RWPE1 (cell line): ENCODE data around the gene BAHCC1.
A peak's percentile ranks its signal among the peaks of the same experiment; 100 is the strongest.

Experiments used
- CTCF ChIA-PET: fragments of 350-600 bp; sonication (Branson Sonifier 250); formaldehyde crosslinking; extraction: SDS; loops from one replicate; lab custom pipeline; 2021; lab: Yijun Ruan, JAX
- POLR2A ChIA-PET: fragments of 400-600 bp; formaldehyde crosslinking; extraction: SDS; loops from one replicate; lab custom pipeline; 2020; ENCODE audit warnings: antibody characterized with exemption; ENCODE audit not compliant: low non-redundant PET; lab: Yijun Ruan, JAX
- DNase-seq: peaks from one replicate; pipeline ENCODE4 v3.0.0; 2012; ENCODE audit warnings: low spot score
- H3K27ac ChIP-seq: fragments of 450-650 bp; 2 replicates; pipeline ENCODE4 v1.5.1; 2017
- TF ChIP-seq, protein P1 (sequence below): fragments of 450-650 bp; conservative IDR thresholded peaks from 2 replicates; pipeline ENCODE4 v1.5.1; 2017; ENCODE audit warnings: low read depth, mild to moderate bottlenecking

BAHCC1 gene

DNA sequence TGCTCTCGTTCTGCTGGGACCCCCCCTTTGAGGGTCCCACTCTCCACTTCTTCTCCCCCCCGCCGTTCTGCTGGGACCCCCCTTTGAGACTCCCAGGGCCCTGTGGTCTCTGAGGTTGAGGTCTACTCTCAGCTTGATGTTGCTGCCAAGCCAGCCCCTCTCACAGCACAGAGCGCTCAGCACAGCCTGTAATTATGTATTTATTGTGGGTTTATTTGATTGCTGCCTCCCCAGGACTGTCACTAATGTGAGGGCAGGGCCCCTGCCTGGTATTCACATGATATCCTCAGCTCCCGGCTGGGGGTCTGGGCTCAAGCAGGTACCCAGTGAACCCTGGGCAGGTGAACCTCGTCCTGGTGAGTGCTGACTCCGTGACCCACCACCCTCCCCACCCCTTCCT lies 81.9 kb downstream of the BAHCC1 start:
- CTCF ChIA-PET: no interaction called here
- TF ChIP-seq, protein P1, sequence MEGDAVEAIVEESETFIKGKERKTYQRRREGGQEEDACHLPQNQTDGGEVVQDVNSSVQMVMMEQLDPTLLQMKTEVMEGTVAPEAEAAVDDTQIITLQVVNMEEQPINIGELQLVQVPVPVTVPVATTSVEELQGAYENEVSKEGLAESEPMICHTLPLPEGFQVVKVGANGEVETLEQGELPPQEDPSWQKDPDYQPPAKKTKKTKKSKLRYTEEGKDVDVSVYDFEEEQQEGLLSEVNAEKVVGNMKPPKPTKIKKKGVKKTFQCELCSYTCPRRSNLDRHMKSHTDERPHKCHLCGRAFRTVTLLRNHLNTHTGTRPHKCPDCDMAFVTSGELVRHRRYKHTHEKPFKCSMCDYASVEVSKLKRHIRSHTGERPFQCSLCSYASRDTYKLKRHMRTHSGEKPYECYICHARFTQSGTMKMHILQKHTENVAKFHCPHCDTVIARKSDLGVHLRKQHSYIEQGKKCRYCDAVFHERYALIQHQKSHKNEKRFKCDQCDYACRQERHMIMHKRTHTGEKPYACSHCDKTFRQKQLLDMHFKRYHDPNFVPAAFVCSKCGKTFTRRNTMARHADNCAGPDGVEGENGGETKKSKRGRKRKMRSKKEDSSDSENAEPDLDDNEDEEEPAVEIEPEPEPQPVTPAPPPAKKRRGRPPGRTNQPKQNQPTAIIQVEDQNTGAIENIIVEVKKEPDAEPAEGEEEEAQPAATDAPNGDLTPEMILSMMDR: no peak
- no peak for DNase-seq
- POLR2A ChIA-PET: no interaction called here
- no peak overlapping the region for H3K27ac ChIP-seq

DNA sequence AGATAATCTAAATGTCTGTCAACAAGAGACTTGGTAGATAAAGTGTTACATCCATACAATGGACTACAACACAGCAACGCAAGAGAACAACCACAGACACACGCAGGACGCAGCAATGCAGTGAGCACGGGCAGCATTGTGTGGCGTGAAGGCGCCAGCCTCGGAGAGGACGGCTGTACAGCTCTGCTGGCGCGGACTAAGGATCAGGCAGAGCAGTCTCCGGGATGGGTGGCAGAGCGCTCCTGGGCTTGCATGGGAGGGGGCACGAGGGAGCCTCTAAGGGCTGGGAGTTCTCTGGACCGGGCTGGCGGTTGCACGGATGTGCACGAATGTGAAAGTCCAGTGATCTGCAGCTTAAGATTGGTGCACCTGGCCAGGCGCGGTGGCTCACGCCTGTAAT lies 82.9 kb downstream of the BAHCC1 start:
- ChIA-PET POLR2A (no interaction called here), CTCF (no interaction called here)
- no peak for DNase-seq
- TF ChIP-seq, protein P1: no peak
- no peak overlapping the region for H3K27ac ChIP-seq

DNA sequence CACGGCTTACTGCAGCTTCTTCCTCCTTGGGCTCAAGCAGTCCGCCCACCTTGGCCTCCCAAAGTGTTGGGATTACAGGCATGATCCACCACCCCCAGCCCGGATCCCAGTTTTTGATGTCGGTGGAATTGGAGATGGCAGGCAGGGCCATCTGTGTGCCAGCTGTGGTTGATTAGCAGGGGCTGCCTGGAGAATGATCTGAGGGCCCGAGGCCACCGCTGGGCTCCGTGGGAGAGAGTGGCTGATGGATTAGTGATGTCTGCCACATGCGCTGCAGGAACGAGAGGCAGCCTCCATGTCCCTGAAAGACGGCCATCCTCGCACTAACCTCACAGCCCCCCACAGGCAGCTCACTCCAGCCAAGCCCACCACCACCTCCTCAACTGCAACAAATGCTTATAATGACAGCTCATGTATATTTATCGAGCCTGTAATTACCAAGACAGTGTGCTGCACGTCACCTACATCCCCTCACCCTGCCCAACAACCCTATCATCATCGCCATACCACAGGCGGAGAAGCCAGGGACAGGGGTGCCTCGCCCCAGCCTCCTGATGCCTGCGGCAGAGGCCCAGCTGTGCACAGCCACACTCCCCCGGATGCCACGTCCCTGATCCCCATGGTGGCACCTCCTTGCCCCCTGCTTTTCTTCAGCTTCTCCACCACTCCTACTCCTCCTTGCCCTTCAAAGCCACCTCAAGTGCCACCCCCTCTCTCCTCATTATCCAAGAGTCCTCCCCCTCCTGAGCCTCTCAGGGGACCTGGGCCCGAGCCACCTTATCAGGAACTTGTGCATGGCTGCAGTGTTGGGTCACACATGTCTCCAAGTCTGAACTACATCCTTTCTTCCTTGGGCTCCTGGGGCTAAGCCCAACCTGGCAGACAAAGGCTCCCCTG lies 84.2 kb downstream of the BAHCC1 start:
- H3K27ac ChIP-seq: peak overlapping the region; percentile 14
- CTCF ChIA-PET: interaction anchor here (0.6 kb wide), 2 partner anchors 19 to 337 kb away, joined by 3 read pairs; no protein-coding TSS in a partner anchor
- TF ChIP-seq, protein P1: no peak
- DNase-seq: no peak
- POLR2A ChIA-PET: no interaction called here

DNA sequence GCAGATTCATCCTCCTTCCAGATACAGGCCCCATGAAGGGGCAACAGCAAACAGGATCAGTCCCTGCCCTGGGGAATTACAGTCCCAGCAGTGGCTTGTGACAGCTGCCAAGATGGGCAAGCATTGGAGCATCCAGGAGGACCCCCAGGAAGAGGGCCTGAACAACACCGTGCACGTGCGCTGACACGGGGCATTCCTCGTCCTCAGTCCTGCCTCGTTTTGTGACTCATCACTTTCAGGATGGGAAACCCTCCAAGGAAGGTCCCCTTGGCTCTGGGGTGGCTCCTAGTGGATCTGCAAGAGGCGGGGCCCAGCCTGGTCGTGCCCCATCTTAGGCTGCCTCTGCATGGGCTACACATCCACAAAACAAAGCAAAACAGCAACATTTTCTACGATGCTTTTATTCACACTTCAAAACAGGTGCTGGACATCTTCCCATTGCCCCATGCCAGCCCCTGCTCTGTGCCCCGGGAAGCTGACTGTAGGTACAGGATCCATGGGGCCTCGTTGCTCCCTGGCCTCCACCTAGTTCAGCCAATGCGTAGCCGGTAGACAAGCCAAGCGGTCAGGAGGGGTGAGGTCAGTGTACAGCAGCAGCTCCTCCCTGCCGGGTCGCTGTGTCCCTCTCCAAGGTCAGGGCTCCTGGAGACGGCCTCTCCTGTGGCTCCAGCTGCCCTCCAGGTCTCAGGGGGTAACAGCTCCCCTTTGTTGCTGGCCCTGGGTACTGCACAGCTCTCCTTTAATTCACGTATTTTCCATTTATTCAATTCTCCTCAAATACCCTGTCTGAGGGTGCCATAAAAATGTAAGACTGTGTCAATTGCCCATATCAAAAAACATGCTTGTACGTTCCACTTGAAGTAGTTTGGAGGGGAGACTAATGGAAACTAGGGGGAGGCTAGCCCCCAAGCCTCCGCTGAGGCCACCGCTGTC lies 85.1 kb downstream of the BAHCC1 start:
- TF ChIP-seq, protein P1: no peak; the same call in 1 of the 2 replicates
- H3K27ac ChIP-seq: peak overlapping the region; percentile 14
- ChIA-PET CTCF (interaction anchor here (0.6 kb wide), 1 partner anchor 338 kb away, joined by 3 read pairs; no protein-coding TSS in a partner anchor), POLR2A (no interaction called here)
- peak; percentile 42 for DNase-seq

DNA sequence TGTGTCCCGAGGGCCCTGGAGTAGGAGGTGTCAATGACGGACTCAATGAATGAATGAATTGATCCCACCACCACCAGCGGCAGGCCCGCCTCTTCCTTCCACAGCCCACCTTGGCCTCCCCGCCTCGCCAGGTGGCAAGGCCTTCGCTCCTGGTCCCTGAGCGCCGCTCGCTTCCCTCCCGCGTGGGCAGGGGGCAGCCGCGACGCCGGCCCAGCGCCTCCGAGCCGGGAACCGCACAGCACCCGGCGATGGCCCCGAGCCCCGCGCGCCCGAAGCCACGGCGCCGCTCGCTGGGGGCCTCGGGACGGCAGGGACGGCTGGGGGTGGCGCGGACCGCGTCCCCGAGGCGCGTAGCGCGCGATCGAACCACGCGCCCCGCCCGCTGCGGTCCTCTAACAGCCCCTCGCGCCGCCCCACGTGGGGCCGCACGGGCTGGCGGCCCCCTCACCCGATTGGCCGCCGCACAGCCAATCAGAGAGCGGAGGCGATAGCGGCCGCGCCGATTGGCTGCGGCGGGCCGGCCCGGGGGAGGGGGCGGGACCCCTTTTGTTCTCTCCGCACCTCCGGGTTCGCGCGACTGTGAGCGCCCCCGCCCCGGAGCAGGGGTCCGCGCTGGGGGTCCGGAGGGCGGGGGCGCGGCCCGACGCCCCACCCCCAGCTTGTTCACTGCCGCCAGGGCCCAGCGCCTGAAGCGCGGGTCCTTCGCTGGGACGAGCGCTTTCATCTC lies 86.0 kb downstream of the BAHCC1 start:
- peak overlapping the region; percentile 14 for H3K27ac ChIP-seq
- POLR2A ChIA-PET: no interaction called here
- TF ChIP-seq, protein P1: no peak
- CTCF ChIA-PET: interaction anchor here (0.5 to 0.7 kb wide), 2 partner anchors 8 to 82 kb away, joined by 3 read pairs; no protein-coding TSS in a partner anchor
- peak; percentile 88 for DNase-seq
